Endothelial cell of umbilical vein (primary cell): ENCODE results near the gene TMEM178A. TPM values are rescaled to one million over a fixed set of nuclear protein-coding genes. Genes with fewer than 3 reads are reported as not detected.

ENCODE experiments used
- BruUV-seq: library from RNA; stranded (reverse); fragments of 400-500 nt; replicated peaks from 2 replicates; lab custom pipeline; 2021; lab: Mats Ljungman, UMichigan
- CTCF ChIA-PET: fragments of 300-600, 350-600 bp; sonication (Branson Sonifier 250); formaldehyde crosslinking; loops from one replicate; lab custom pipeline; 2021; ENCODE audit warnings: antibody characterized with exemption, inconsistent platforms; lab: Charles Lee
- POLR2A ChIA-PET: fragments of 300-600, 350-600 bp; sonication (Branson Sonifier 250); formaldehyde crosslinking; loops from one replicate; lab custom pipeline; 2021; ENCODE audit warnings: antibody characterized with exemption, inconsistent platforms; lab: Charles Lee
- DNase-seq: peaks from one replicate; pipeline ENCODE4 v3.0.0-alpha.2; 2011; ENCODE audit warnings: low read depth, low spot score
- FAIRE-seq: peaks from 2 replicates; lab custom pipeline; 2011; peaks lifted over from hg19 to GRCh38; lab: Jason Lieb, UNC
- H2AFZ ChIP-seq: 2 replicates; pipeline ENCODE4 v1.6.0; 2012; ENCODE audit warnings: low read depth, low read length, control low read depth, inconsistent platforms
- H3K27ac ChIP-seq: 2 replicates; pipeline ENCODE4 v1.5.1; 2011; ENCODE audit warnings: low read depth, mild to moderate bottlenecking, control low read depth, low read length, moderate library complexity; ENCODE audit not compliant: insufficient read depth
- H3K27me3 ChIP-seq, 2 experiments: 2 replicates each; pipeline versions ENCODE4 v1.6.0 to v1.6.1; 2011; ENCODE audit warnings: low read length in 2 of 2, mixed read lengths in 1 of 2; ENCODE audit not compliant: control insufficient read depth in 2 of 2, insufficient read depth in 2 of 2
- H3K36me3 ChIP-seq, 2 experiments: 2 replicates in 1 of 2; 3 replicates in 1 of 2; pipeline ENCODE4 v1.5.1; 2011; ENCODE audit warnings: low read length in 2 of 2, mild to moderate bottlenecking in 1 of 2, moderate library complexity in 1 of 2; ENCODE audit not compliant: control insufficient read depth in 2 of 2, insufficient read depth in 2 of 2; ENCODE audit errors: extremely low read depth in 1 of 2
- H3K4me1 ChIP-seq: 3 replicates; pipeline ENCODE4 v1.5.1; 2011; ENCODE audit warnings: mild to moderate bottlenecking, low read length; ENCODE audit not compliant: control insufficient read depth, insufficient read depth; ENCODE audit errors: extremely low read depth
- H3K4me2 ChIP-seq: 2 replicates; pipeline ENCODE4 v1.6.1; 2011; ENCODE audit warnings: low read length, control low read depth, mixed read lengths; ENCODE audit not compliant: insufficient read depth
- H3K4me3 ChIP-seq, 3 experiments: fragments of 200-600 bp in 1 of 3; sonication (generic), shearing (Covaris generic) in 1 of 3; replicated peaks in 1 of 3; 2 replicates each; pipeline ENCODE4 v1.5.1; 2011 to 2016; ENCODE audit warnings: control low read depth in 3 of 3, low read length in 3 of 3, mild to moderate bottlenecking in 2 of 3, inconsistent platforms in 1 of 3, low read depth in 1 of 3, moderate library complexity in 1 of 3; ENCODE audit not compliant: insufficient read depth in 1 of 3
- H3K79me2 ChIP-seq: 2 replicates; pipeline ENCODE4 v1.6.0; 2012; ENCODE audit warnings: low read length, inconsistent platforms; ENCODE audit not compliant: control insufficient read depth, insufficient read depth
- H3K9ac ChIP-seq: replicated peaks from 2 replicates; pipeline ENCODE3; 2011; ENCODE audit warnings: low read length, control low read depth; ENCODE audit not compliant: insufficient read depth; ENCODE audit errors: extremely low read depth
- H3K9me1 ChIP-seq: replicated peaks from 3 replicates; pipeline ENCODE4 v1.6.0; 2011; ENCODE audit warnings: mild to moderate bottlenecking, low read length; ENCODE audit not compliant: control insufficient read depth, insufficient read depth; ENCODE audit errors: extremely low read depth
- H3K9me3 ChIP-seq: replicated peaks from 2 replicates; pipeline ENCODE4 v1.5.1; 2012; ENCODE audit warnings: low read length, inconsistent platforms; ENCODE audit not compliant: control insufficient read depth, insufficient read depth
- H4K20me1 ChIP-seq: replicated peaks from 2 replicates; pipeline ENCODE3; 2011; ENCODE audit warnings: mild to moderate bottlenecking, low read length; ENCODE audit not compliant: control insufficient read depth, insufficient read depth; ENCODE audit errors: extremely low read depth
- CTCF ChIP-seq, 2 donors: IDR thresholded peaks; 1 replicate in 1 of 2; 2 replicates in 1 of 2; pipeline ENCODE4 v1.5.1; 2011; ENCODE audit warnings: low read length in 2 of 2, mild to moderate bottlenecking in 2 of 2, moderate library complexity in 2 of 2, control low read depth in 1 of 2, inconsistent platforms in 1 of 2, low read depth in 1 of 2; ENCODE audit not compliant: insufficient read depth in 1 of 2; ENCODE audit errors: extremely low read depth in 1 of 2
- EZH2 ChIP-seq: IDR thresholded peaks from 2 replicates; pipeline ENCODE4 v1.6.1; 2012; ENCODE audit warnings: borderline replicate concordance, low read depth, mild to moderate bottlenecking, moderate library complexity, low read length, inconsistent platforms; ENCODE audit not compliant: severe bottlenecking
- FOS ChIP-seq: IDR thresholded peaks from 2 replicates; pipeline ENCODE4 v1.6.1; 2011; ENCODE audit warnings: mild to moderate bottlenecking, low read length, moderate library complexity, borderline replicate concordance; ENCODE audit not compliant: insufficient read depth
- GATA2 ChIP-seq: IDR thresholded peaks from 2 replicates; pipeline ENCODE4 v1.7.0; 2011; ENCODE audit warnings: low read depth, mild to moderate bottlenecking, moderate library complexity, mixed read lengths, low read length; ENCODE audit not compliant: insufficient read length, insufficient read depth
- JUN ChIP-seq: IDR thresholded peaks from 2 replicates; pipeline ENCODE4 v1.6.1; 2011; ENCODE audit warnings: borderline replicate concordance, low read depth; ENCODE audit not compliant: insufficient read length, insufficient read depth
- MAX ChIP-seq: IDR thresholded peaks from 2 replicates; pipeline ENCODE4 v1.6.1; 2011; ENCODE audit not compliant: insufficient read depth, insufficient read length
- MYC ChIP-seq: IDR thresholded peaks from one replicate; pipeline ENCODE4 v1.6.1; 2011; ENCODE audit warnings: mild to moderate bottlenecking, low read depth, low read length
- POLR2A ChIP-seq: IDR thresholded peaks from 2 replicates; pipeline ENCODE4 v1.6.1; 2012; ENCODE audit warnings: low read depth, mild to moderate bottlenecking, control low read depth, low read length
- POLR2AphosphoS5 ChIP-seq: IDR thresholded peaks from 2 replicates; pipeline ENCODE4 v1.6.1; 2012; ENCODE audit warnings: low read depth, mild to moderate bottlenecking, control low read depth, low read length, moderate library complexity; ENCODE audit not compliant: insufficient read depth
- dilution Hi-C: fragments of 300-500 bp; cut with MboI; formaldehyde crosslinking; loops from one replicate; pipeline ENCODE4 v1.15.0; 2019; ENCODE audit warnings: low sequenced_read_pairs; ENCODE audit not compliant: extremely low pct_ligation_motif_present
- intact Hi-C: fragments of 100-400 bp; cut with micrococcal nuclease; formaldehyde crosslinking; loops from one replicate; pipeline ENCODE4 v1.10.0; 2022
- polyA plus RNA-seq, 4 experiments: library from polyadenylated mRNA; depleted of rRNA in 3 of 4; stranded (reverse) in 3 of 4; unstranded in 1 of 4; fragments of >200 nt; gene quantifications; 2 replicates each; pipeline versions ENCODE4 v1.2.1 to v1.2.3, GENCODE V29; 2011 to 2012; ENCODE audit warnings: missing spikeins in 1 of 4
- total RNA-seq: library from RNA; stranded (reverse); gene quantifications from 2 replicates; pipeline ENCODE4 v1.2.3, GENCODE V29; 2021

TMEM178A gene
- total and polyA plus RNA-seq, 2 donors (not counting 3 experiments of a cell fraction or from before 2014, with no cell fraction given): 1.5 to 2.8 TPM

GRCh38 chr2:39618236-39618635 is 47.5 kb upstream of the TMEM178A start:
- DNase-seq (no peak), FAIRE-seq (no peak)
- intact Hi-C loops: no loop called here
- ChIA-PET POLR2A (no interaction called here), CTCF (interaction anchor here (1.7 kb wide), 1 partner anchor 112 kb away, joined by 5 read pairs; no protein-coding TSS in a partner anchor)
- no peak overlapping the region for H3K4me2 ChIP-seq
- no TSS peak for BruUV-seq
- H3K4me1 ChIP-seq: peaks cover 8% of the 10 kb centered on the region
- no peaks in the 10 kb centered on the region for H4K20me1 ChIP-seq
- no peaks in the 10 kb centered on the region for H3K9me1 ChIP-seq
- dilution Hi-C loops: no loop called here
- H3K79me2 ChIP-seq: no peaks in the 10 kb centered on the region
- H3K9ac ChIP-seq: no peak overlapping the region
- peaks cover 24 to 25% of the 10 kb centered on the region in 2 experiments for H3K27me3 ChIP-seq
- no peaks in the 10 kb centered on the region for H3K9me3 ChIP-seq
- TF ChIP-seq POLR2A: no peak
- no peak for TF ChIP-seq MYC
- no peak for TF ChIP-seq EZH2
- no peak for TF ChIP-seq JUN
- TF ChIP-seq CTCF (IDR thresholded peaks at IDR 0.05; ENCODE audit: extremely low read depth in 1 of 2, insufficient read depth in 1 of 2, low read depth in 1 of 2, low read length in 2 of 2): no peak
- no peak for TF ChIP-seq MAX
- TF ChIP-seq FOS: no peak
- TF ChIP-seq POLR2AphosphoS5: no peak
- TF ChIP-seq GATA2: no peak
- no peak overlapping the region for H3K4me3 ChIP-seq
- no peak overlapping the region for H3K27ac ChIP-seq
- H3K36me3 ChIP-seq: no peaks in the 10 kb centered on the region
- no peak overlapping the region for H2AFZ ChIP-seq
